HG03521 (cell line): ENCODE measurements around the gene ADGRV1.
"Not testable (repeated sequence)": the region's sequence is repeated elsewhere in the genome, so short reads cannot be mapped to it uniquely, and the experiment has no call there.

Experiments used
- ATAC-seq: cut with Tn5 transposase; IDR thresholded peaks from one replicate; pipeline ENCODE4 v1.9.1; 2021; ENCODE audit warnings: mild to moderate bottlenecking, moderate library complexity; ENCODE audit not compliant: unreplicated experiment

The ADGRV1 gene

GRCh38 chr5:91049800-91050199 lies 491.2 kb downstream of the ADGRV1 start:
- no peak for ATAC-seq

DNA sequence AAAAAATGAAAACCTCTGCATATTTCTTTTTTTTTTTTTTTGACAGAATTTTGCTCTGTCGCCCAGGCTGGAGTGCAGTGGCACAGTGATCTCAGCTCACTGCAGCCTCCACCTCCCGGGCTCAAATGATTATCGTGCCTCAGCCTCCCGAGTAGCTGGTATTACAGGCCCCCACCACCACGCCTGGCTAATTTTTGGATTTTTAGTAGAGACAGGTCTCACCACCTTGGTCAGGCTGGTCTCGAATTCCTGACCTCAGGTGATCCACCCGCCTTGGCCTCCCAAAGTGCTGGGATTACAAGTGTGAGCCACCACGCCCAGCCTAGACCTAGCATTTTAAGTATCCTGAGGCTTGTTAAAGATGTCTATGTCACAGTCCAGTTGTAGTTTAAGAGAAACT lies 493.8 kb downstream of the ADGRV1 start:
- ATAC-seq, result not testable (repeated sequence)

GRCh38 chr5:91052977-91053740 lies 494.6 kb downstream of the ADGRV1 start:
- ATAC-seq, result no peak

DNA sequence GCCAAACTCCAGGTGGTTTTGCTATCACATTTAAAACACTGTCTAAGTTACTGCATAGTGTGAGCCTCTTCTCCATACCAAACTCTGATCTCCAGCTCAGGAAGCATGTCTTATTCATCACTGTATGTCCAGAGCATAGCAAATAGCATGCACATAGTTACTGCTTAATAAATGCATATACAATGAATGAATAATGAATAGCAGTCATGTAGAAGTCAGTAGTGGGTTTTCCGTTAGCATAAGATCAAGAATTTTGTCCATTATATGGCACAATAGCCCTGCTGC lies 495.1 kb downstream of the ADGRV1 start:
- no peak for ATAC-seq

GRCh38 chr5:91058155-91058554 lies 499.6 kb downstream of the ADGRV1 start:
- no peak for ATAC-seq

GRCh38 chr5:91058575-91058974 lies 500.0 kb downstream of the ADGRV1 start:
- no peak for ATAC-seq

DNA sequence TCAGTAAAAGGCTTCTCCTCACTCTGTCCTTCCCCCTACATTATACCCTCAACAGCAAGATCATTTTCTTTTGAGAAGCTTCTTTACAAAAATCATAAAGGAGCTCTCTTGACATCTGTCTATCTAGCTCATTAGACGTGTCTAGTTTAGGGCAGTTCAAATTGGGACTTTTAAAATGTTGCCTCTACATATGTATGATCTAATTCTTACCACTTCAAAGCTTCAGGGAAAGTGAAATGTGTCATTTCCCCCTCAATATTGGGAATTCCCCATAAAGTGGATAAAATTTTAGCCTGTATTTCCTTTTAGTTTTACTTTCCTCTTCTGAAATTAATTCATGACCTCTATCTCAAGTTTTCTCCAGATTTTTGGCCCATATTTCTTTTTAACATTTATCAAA lies 500.8 kb downstream of the ADGRV1 start:
- ATAC-seq, result peak; percentile 66

DNA sequence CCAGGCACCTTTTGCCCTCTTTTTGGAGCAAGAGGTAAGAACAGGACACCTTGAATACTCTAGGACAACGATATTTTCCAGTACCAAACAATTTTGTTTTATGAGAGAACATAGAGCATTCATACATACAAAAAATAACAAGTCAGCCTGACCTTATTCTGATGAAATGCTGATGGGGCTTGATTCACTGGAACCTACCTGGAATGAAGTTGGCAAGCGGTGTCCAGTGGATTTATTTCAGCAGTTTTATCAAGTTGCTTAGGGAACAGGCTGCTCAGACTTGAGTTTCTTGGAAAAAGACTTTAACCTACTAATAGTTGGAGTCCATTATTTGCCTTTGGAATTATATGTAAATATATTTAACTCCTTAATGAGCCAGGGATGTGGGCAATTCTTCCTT lies 502.5 kb downstream of the ADGRV1 start:
- no peak for ATAC-seq

- ATAC-seq, result peak; percentile 28
Observed at GRCh38 chr5:91061946-91062562, 503.5 kb downstream of the ADGRV1 start.

DNA sequence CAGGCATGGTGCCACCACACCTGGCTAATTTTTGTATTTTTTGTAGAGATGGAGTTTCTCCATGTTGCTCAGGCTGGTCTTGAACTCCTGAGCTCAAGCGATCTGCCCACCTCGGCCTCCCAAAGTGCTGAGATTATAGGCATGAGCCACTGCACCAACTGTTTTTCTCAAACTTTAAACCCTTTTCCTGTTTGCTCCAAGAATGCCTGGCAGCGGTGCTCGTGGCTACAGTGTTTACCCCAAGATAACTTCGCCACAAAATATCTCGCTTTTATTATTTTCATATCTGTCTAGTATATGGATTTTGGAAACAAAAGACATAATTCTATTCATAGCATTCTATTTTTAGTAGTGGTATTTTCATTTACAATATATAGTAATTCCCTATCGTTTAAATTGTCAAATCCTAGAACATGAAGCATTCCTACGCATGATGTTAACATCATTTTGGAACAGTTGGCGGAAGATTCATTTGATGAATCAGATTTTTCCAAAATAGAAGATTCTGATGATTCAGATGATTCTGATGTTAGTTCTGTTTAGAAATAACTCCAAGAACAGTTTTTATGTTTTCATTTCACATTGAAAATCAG lies 504.6 kb downstream of the ADGRV1 start:
- not testable (repeated sequence) for ATAC-seq

DNA sequence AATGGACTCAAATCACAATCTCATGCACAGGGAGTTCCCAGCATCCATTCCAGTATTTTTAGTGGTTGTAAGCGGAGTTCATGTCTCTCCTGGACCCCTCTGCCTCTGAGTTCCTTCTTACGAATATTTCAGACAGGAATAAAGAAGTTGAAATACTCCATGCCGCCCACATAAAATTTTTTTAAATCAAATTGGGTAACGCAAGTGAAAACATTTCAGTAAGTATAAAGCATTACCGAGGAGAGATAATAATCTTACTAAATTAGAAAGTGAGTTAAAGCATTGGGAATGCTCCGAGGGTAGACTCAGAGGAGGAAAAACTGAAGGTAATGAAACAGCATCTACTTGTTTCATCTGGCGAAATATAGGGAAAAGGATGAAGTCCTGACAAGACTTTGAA lies 506.9 kb downstream of the ADGRV1 start:
- no peak for ATAC-seq

- no peak for ATAC-seq
Observed at GRCh38 chr5:91069364-91069763, 510.8 kb downstream of the ADGRV1 start.

DNA sequence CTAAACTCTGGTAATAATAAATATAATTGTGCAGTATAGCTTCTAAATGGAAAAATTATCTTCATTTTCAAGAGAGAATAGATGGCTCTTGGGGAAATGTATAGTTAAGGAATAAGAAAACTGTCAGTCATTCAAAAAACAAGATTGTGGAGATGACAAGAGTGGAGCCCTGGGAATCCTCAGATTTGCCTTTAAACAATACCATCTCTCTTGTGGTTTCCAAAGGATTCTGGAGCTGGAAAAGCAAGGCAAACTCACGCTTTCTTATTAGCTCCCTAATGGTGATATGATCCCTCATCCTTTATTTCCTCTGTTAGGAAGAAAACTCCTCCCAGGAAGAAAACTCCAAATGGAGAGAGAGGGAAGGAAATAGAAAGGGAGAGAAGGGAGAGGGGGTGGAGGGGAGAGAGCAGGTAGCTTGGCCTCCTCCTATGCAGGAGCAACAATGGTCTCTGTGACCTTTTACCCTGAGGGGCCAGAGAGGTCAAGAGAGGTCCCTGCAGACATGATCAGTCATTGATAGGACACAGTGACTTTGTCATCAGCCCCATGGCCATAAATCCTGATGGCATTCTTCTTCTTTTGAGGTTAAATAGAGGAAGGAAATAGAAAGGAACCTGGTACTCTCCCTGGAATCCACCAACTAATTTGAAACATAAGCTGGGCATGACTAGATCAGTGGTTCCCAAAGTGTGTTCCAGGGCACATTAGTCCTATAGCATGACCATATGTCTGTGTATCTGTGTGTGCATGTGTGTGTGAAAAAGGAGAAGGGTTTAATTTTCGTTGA lies 512.4 kb downstream of the ADGRV1 start:
- no peak for ATAC-seq

DNA sequence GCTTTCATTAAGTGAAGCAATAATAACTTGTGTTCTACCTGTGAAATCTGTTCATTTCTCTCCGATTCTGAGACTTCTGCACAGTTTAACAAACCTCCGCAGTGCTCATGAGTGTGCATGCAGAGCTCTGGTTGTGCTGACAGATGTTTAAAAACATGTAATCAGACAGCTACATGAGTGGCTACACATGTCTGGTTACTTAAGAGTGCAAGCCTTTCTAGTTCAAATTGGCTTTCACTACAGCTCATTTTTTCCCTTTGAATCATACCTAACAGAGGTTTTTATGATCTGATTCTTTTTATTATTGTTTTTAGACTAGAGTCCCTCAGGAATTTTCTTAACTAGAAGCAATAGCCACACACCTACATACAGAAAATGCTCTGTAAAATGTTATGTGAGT lies 514.3 kb downstream of the ADGRV1 start:
- no peak for ATAC-seq

DNA sequence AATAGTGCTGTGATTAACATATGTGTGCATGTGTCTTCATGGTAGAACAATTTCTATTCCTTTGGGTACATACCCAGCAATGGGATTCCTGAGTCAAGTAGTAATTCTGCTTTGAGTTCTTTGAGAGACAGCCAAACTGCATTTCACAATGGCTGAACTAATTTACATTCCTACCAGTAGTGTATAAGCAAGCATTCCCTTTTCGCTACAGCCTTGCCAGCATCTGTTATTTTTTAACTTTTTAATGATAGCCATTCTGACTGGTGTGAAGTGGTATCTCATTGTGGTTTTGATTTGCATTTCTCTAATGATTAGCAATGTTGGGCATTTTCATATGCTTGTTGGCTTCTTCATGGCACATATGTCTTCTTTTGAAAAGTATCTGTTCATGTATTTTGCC lies 516.0 kb downstream of the ADGRV1 start:
- ATAC-seq, result no peak

DNA sequence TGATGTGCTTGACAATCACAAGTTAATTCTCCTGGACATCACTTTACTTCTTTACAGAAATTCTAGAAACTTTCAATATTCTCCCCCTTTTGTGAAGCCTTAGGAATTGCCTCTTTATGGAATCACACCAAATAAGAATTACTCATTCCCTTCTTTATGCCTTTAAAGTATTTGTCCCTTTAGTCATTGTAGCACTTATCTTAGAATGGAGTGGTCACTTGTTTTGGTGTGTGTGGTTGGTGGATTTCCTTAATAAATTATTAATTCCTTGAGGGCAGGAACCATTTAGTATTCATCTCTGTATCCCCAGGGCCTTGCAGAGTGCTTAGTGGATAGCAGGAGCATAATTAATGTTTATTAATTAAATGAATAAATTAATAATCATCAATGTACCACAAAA lies 517.5 kb downstream of the ADGRV1 start:
- no peak for ATAC-seq

DNA sequence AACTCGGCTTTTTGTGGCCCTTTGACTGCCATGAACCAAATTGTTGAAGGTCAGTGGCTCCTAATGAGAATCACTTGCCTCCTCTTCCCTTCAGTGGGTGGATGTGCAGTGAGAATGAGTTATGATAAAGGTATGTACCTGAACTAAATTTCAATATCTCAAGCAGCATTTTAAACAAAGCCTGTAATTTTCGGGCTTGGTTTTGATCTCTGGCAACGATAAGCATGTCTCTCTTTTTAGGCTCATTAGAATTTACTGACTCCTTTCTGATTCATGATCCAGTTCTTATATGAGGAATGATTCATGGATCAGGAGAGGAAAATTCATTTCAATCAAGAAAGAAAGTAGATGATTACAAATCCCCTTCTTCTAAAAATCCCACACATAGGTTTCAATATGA lies 519.0 kb downstream of the ADGRV1 start:
- ATAC-seq, result no peak

GRCh38 chr5:91079037-91079436 lies 520.4 kb downstream of the ADGRV1 start:
- ATAC-seq, result no peak

DNA sequence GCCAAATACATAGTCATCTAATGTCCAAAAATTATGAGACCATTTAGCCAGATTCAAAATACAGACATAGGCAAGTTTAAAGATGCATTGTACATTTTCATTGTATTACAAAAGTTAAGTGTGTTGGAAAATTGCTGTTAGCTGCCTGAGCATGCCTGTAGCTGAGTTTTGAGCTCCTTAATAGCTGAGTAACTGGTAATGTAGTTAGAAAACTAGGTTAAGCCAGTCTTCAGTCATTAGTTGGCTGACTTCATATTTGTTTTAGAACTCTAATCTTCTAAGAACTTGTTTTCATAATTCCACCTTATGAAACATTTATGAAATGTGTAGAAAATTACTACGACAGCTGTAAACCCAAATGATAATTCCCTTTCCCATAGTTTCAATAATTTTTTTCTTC lies 531.2 kb downstream of the ADGRV1 start:
- ATAC-seq, result no peak

- no peak for ATAC-seq
Observed at GRCh38 chr5:91090995-91091394, 532.4 kb downstream of the ADGRV1 start.

DNA sequence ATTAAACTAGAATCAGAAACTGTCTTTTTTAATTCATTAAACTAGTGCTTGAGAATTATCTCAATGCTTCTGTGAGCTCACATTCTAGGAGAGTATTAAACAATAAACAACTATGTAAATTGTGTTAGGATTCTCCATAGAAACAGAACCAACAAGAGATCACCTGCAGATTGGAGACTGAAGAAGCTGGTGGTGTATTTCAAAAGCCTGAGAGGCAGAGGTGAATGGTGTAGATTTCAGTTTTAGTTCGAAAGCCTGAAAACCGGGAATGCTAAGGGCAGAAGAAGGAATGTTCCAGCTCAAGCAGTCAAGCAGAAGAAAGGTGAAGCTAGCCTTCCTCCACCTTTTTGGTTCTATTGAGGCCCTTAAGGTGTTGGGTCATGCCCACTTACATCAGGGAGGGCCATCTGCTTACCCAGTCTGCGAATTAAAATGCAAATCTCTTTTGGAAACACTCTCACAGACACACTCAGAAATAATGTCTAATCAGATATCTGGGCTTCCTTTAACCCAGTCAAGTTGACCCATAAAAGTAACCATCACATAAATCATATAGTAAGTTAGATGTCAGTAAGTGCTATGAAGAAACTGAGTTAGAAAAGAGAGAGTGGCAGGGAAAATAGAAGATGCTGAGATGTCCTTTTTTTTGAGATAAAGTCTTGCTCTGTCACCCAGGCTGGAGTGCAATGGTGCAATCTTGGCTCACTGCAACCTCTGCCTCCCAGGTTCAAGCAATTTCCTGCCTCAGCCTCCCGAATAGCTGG lies 533.1 kb downstream of the ADGRV1 start:
- no peak for ATAC-seq
